ENCODE measurements around the gene CAMTA2.

Gene CAMTA2

DNA sequence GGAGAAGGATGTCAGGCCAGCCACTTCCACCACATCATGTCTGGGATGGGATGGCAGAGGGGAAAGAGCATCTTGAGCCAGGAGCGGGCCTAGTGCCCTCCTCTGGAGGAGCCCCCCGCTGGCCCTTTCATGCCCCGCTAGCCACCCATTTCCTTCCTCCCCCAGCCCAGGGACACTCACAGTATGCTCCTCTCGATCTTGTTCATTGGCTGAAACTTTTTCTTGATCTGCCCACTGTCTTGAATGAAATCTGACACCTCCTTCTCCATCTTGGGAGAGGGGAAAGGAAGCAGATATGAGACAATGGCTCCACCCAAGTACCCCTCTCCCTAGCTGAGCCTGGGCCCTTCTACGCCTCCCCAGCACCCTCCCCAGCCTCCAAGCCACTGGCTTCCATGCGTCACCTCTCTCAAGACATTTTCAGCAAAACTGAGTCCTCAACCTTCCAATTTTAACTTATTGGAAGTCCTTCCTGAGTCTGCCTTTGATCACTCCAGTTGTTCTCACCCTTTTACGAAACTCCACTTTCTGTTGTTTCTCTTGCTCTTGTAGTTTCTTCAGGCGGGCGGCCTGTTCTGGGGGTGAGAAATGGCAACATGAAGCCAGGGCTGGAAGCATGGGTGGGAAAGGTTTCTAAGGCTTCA lies 27.1 kb downstream of the CAMTA2 start:
- CTCF ChIA-PET: no interaction called here
- POLR2A ChIA-PET: interaction anchor here (1.3 kb wide), 1 partner anchor 20 kb away, joined by 4 read pairs; the partner anchor contains the start of genes RNF167 and SLC25A11
- DNase-seq (ENCODE audit: low read depth, low spot score): no peak
- no peak for TF ChIP-seq CTCF (IDR thresholded peaks at IDR 0.05; ENCODE audit: insufficient read depth, low read length, missing control alignments)
- no peak overlapping the region for H3K4me3 ChIP-seq (ENCODE audit: low read depth, low read length)

GRCh38 chr17:4959261-4959965 lies 28.1 kb downstream of the CAMTA2 start:
- DNase-seq (ENCODE audit: low read depth, low spot score): no peak
- H3K4me3 ChIP-seq (ENCODE audit: low read depth, low read length): no peak overlapping the region
- CTCF ChIA-PET: no interaction called here
- POLR2A ChIA-PET: interaction anchor here (1.3 kb wide), 1 partner anchor 19 kb away, joined by 4 read pairs; the partner anchor contains the start of genes RNF167 and SLC25A11
- no peak for TF ChIP-seq CTCF (IDR thresholded peaks at IDR 0.05; ENCODE audit: insufficient read depth, low read length, missing control alignments)

DNA sequence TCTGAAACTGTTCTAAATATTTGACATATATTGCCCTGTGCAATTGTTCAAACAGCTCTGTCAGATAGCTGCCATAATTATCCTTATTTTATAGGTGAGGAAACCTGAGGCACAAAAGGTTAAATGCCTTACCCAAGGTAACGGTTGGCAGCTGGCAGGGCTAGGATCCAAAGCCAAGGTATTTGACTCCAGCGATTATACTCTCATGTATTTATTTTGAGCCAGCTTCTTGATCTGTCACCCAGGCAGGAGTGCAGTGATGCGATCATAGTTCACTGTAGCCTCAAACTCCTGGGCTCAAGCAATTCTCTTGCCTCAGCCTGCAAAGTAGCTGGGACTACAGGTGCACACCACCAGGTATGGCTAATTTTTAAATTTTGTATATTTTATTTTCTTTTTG lies 29.4 kb downstream of the CAMTA2 start:
- no peak overlapping the region for H3K4me3 ChIP-seq (ENCODE audit: low read depth, low read length)
- DNase-seq (ENCODE audit: low read depth, low spot score): no peak
- CTCF ChIA-PET: interaction anchor here (1.1 kb wide), 1 partner anchor 23 kb away, joined by 3 read pairs; no protein-coding TSS in a partner anchor
- TF ChIP-seq CTCF (IDR thresholded peaks at IDR 0.05; ENCODE audit: insufficient read depth, low read length, missing control alignments): no peak
- POLR2A ChIA-PET: interaction anchor here (1.6 to 2.0 kb wide), 2 partner anchors 9 kb away, joined by 5 to 9 read pairs; partner anchors contain the start of genes PFN1 and SPAG7

GRCh38 chr17:4956493-4957061 lies 30.9 kb downstream of the CAMTA2 start:
- CTCF ChIA-PET: interaction anchor here (1.1 to 2.8 kb wide), 2 partner anchors 10 to 24 kb away, joined by 3 to 16 read pairs; partner anchors contain the start of gene SPAG7
- DNase-seq (ENCODE audit: low read depth, low spot score): no peak
- POLR2A ChIA-PET: interaction anchor here (1.6 to 2.0 kb wide), 2 partner anchors 8 to 10 kb away, joined by 5 to 9 read pairs; partner anchors contain the start of genes PFN1 and SPAG7
- H3K4me3 ChIP-seq (ENCODE audit: low read depth, low read length): no peak overlapping the region
- TF ChIP-seq CTCF (IDR thresholded peaks at IDR 0.05; ENCODE audit: insufficient read depth, low read length, missing control alignments): no peak

- CTCF ChIA-PET: interaction anchor here (0.8 to 2.8 kb wide), 3 partner anchors 11 to 46 kb away, joined by 3 to 16 read pairs (median 3); partner anchors contain the start of gene SPAG7
- DNase-seq (ENCODE audit: low read depth, low spot score): no peak
- POLR2A ChIA-PET: interaction anchor here (1.2 to 6.6 kb wide), 2 partner anchors 8 to 10 kb away, joined by 3 to 112 read pairs; partner anchors contain the start of gene SPAG7
- TF ChIP-seq CTCF (IDR thresholded peaks at IDR 0.05; ENCODE audit: insufficient read depth, low read length, missing control alignments): no peak
- H3K4me3 ChIP-seq (ENCODE audit: low read depth, low read length): no peak overlapping the region
Measured at GRCh38 chr17:4955091-4955490, 32.4 kb downstream of the CAMTA2 start.

Data from AG04449 (cell line).